ENCODE measurements around the gene MIPOL1. TPM values are rescaled to one million over a fixed set of nuclear protein-coding genes. Genes with fewer than 3 reads are reported as not detected.
"Not testable (repeated sequence)": the region's sequence is repeated elsewhere in the genome, so short reads cannot be mapped to it uniquely, and the experiment has no call there.

MIPOL1 gene
- total RNA-seq, 6 experiments from 2014 or later: 3.0 to 5.7 (median 4.0) TPM

GRCh38 chr14:37369425-37369824 is 171.7 kb downstream of the MIPOL1 start:
- intact Hi-C loops (cut with DNase I): no loop called here
- Histone ChIP-seq H3K36me3 (no peaks in the 10 kb centered on the region), H3K4me3 (no peak overlapping the region), H3K27me3 (no peaks in the 10 kb centered on the region), H3K9me3 (no peaks in the 10 kb centered on the region), H3K27ac (no peak overlapping the region), H3K4me1 (no peaks in the 10 kb centered on the region)
- WGBS (ENCODE audit: insufficient coverage, low coverage, low lambda C conversion rate, missing lambda C conversion rate): 72% methylated on average over 5 of the region's 5 CpGs
- DNase-seq (no peak), ATAC-seq (no peak)
- no peak for TF ChIP-seq POLR2A (IDR thresholded peaks at IDR 0.05)

GRCh38 chr14:37375566-37375965 is 177.8 kb downstream of the MIPOL1 start:
- Histone ChIP-seq H3K4me3 (no peak overlapping the region), H3K27ac (no peak overlapping the region), H3K27me3 (no peaks in the 10 kb centered on the region), H3K9me3 (no peaks in the 10 kb centered on the region), H3K4me1 (no peaks in the 10 kb centered on the region), H3K36me3 (no peaks in the 10 kb centered on the region)
- intact Hi-C loops (cut with DNase I): no loop called here
- DNase-seq (no peak), ATAC-seq (no peak)
- TF ChIP-seq POLR2A (IDR thresholded peaks at IDR 0.05): no peak
- TF ChIP-seq CTCF (IDR thresholded peaks at IDR 0.05): no peak

DNA sequence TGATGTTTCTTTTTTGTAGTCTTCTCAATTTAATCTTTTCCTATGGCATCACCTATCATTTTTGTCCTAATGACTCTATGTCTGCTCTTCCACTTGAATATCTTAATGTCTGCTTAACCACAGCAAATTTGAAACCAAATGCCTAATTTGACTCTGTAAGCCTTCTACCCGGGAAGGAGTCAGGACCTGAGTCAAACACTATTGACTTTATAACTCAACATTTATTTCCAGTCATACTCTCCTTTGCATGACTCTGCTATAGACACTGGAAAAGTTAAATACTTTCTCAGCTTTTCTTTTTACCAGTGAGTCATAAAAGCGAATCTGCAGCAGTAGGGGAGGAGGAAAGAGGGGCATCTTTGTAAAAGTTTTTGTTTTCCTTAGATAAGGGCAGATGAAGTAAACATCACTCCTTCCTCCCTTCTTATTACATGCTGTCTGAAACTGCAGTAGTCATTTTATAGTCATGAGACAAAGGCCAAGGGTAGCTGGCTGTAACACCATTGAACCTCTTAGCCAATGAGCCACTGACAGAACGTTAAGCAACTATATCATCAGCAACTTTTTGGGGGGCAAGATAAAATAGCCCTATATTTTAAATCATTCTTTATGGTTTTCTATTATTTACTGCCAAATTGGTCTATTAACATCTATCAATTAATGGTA is 179.3 kb downstream of the MIPOL1 start:
- Histone ChIP-seq H3K27ac (no peak overlapping the region), H3K36me3 (no peaks in the 10 kb centered on the region), H3K27me3 (no peaks in the 10 kb centered on the region), H3K4me3 (no peak overlapping the region), H3K4me1 (no peaks in the 10 kb centered on the region), H3K9me3 (no peaks in the 10 kb centered on the region)
- no peak for ATAC-seq
- intact Hi-C loops (cut with DNase I): no loop called here
- no peak for DNase-seq
- TF ChIP-seq POLR2A (IDR thresholded peaks at IDR 0.05): no peak
- no peak for TF ChIP-seq CTCF (IDR thresholded peaks at IDR 0.05)
- WGBS (ENCODE audit: insufficient coverage, low coverage, low lambda C conversion rate, missing lambda C conversion rate): 76% methylated on average over 3 of the region's 3 CpGs

DNA sequence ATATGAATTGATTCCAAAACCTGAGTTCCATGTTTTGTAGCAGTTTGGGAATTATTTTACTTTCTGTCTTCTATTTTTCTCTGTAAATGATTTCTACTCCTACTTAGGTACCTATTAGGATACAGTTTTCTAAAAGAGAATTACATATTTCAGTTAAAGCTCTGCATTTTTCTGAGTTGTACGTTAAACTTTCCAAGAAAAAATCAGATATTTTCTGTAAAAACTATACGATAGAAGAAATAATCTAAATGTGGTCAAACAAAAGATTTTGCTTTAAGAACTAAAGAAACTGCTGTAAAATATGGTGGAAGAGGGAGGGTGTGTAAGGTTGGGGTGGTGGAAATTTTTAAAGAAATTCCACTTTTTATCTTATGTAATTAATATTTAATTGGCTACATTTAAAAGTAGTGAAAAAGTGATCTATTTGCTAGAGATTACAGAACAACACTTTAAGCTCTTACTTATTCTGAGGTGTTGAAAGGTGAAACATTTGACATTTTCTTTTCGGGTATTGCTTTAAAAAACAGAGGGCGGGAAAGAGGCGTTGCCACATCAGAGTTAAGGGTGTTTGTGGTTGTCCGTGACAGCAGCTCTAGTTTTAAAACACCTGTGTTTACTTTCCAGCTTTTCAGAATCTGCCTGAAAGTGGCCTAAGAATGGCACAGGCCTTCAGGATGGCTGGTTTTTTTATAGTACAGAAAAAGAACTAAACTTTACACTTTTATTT is 187.3 kb downstream of the MIPOL1 start:
- Histone ChIP-seq H3K4me3 (peak overlapping the region in 1 of 3 donors; percentile 6), H3K9me3 (no peaks in the 10 kb centered on the region), H3K4me1 (no peaks in the 10 kb centered on the region), H3K27me3 (no peaks in the 10 kb centered on the region), H3K36me3 (no peaks in the 10 kb centered on the region), H3K27ac (peak overlapping the region in 1 of 3 donors; percentile 8)
- TF ChIP-seq POLR2A (IDR thresholded peaks at IDR 0.05) (no peak), CTCF (IDR thresholded peaks at IDR 0.05) (no peak)
- peak; percentile 90 to 99 (median 96) for ATAC-seq
- intact Hi-C loops (cut with DNase I): no loop called here
- WGBS (ENCODE audit: insufficient coverage, low coverage, low lambda C conversion rate, missing lambda C conversion rate): 34% methylated on average over 6 of the region's 6 CpGs
- peak in 1 of 3 donors; percentile 51 for DNase-seq

DNA sequence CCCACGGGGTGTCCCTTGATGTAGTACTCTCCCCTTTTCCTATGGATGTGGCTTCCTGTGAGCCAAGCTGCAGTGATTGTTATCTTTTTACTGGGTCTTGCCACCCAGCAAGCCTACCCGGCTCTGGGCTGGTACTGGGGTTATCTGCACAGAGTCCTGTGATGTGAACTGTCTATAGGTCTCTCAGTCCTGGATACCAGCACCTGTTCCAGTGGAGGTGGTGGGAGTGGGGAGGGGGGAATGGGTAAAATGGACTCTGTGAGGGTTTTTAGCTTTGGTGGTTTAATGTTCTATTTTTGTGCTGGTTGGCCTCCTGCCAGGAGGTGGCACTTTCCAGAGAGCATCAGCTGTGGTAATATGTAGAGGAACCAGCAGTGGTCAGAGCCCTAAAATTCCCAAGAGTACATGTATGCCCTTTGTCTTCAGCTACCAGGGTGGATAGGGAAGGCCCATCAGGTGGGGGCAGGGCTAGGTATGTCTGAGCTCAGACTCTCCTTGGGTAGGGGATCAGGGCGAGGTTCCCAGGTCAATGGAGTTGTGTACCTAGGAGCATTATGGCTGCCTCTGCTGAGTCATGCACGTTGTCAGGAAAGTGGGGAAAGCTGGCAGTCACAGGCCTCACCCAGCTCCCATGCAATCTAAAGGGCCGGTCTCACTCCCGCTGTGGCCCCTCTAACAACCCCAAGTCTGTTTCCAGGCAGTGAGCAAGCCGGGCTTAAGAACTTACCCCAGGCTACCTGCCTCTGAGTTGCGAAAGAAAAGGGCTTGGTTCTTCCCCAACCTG is 199.6 kb downstream of the MIPOL1 start:
- H3K27ac ChIP-seq; DNase-seq; H3K27me3 ChIP-seq; ATAC-seq; H3K4me1 ChIP-seq; intact Hi-C loops (cut with DNase I); H3K4me3 ChIP-seq; H3K36me3 ChIP-seq; H3K9me3 ChIP-seq: not testable (repeated sequence)
- 58% methylated on average over 2 of the region's 8 CpGs for WGBS (ENCODE audit: insufficient coverage, low coverage, low lambda C conversion rate, missing lambda C conversion rate)
